Thyroid gland (tissue), 4 donors: ENCODE data around the gene MVB12B. TPM values are rescaled to one million over a fixed set of nuclear protein-coding genes. Genes with fewer than 3 reads are reported as not detected.
A peak's percentile ranks its signal among the peaks of the same experiment; 100 is the strongest.

Experiments
- DNase-seq, 2 donors: peaks; one replicate each; pipeline ENCODE4 v3.0.0-alpha.2; 2019
- H3K27ac ChIP-seq, 3 donors: fragments of 200-600 bp; sonication (generic); 1 replicate in 2 of 3; 2 replicates in 1 of 3; pipeline ENCODE4 v1.5.1; 2016 to 2019; ENCODE audit warnings: mild to moderate bottlenecking in 1 of 3, moderate library complexity in 1 of 3
- H3K27me3 ChIP-seq: fragments of 200-600 bp; sonication (generic); one replicate; pipeline ENCODE4 v1.5.1; 2019
- H3K36me3 ChIP-seq, 2 donors: fragments of 200-600 bp; sonication (generic); one replicate each; pipeline ENCODE4 v1.5.1; 2016 to 2019
- H3K4me1 ChIP-seq, 2 donors: fragments of 200-600 bp; sonication (generic); one replicate each; pipeline ENCODE4 v1.5.1; 2017 to 2019
- H3K4me3 ChIP-seq, 3 donors: fragments of 200-600 bp; sonication (generic); replicated peaks in 1 of 3; 1 replicate in 2 of 3; 2 replicates in 1 of 3; pipeline ENCODE4 v1.5.1; 2016; ENCODE audit warnings: mild to moderate bottlenecking in 1 of 3
- H3K9me3 ChIP-seq: fragments of 200-600 bp; sonication (generic); one replicate; pipeline ENCODE4 v1.5.1; 2017
- CTCF ChIP-seq, 6 experiments: fragments of 200-600 bp in 3 of 6; fragments of 450-650 bp in 3 of 6; sonication (generic) in 3 of 6; IDR thresholded peaks; one replicate each; pipeline ENCODE4 v1.5.1; 2016 to 2019; ENCODE audit warnings: antibody characterized with exemption in 6 of 6, mild to moderate bottlenecking in 2 of 6, inconsistent platforms in 1 of 6, moderate library complexity in 1 of 6
- POLR2A ChIP-seq, 2 donors: fragments of 450-650 bp; IDR thresholded peaks; one replicate each; pipeline ENCODE4 v1.6.1; 2017; ENCODE audit warnings: antibody characterized with exemption in 2 of 2, mild to moderate bottlenecking in 2 of 2, moderate library complexity in 1 of 2
- WGBS, 2 donors: methylation state at CpG; one replicate each; pipeline ENCODE4 v1.1.5; 2017; 5-methylcytosine and 5-hydroxymethylcytosine counted together
- intact Hi-C: fragments of 100-400 bp; cut with DNase I; formaldehyde crosslinking; loops from one replicate; pipeline ENCODE4 v1.15.1; 2023
- total RNA-seq, 4 donors: library from RNA; depleted of rRNA; stranded (reverse); fragments of >200 nt; gene quantifications; one replicate each; pipeline ENCODE4 v1.2.3, GENCODE V29; 2016

The MVB12B gene
- total RNA-seq, 4 donors from 2014 or later, result 13.4 to 19.3 (median 15.5) TPM

- intact Hi-C loops, result no loop called here
- Histone ChIP-seq H3K27me3 (peaks cover 30% of the 10 kb centered on the region), H3K4me1 (peaks cover 7 to 24% of the 10 kb centered on the region in 2 donors), H3K27ac (no peak overlapping the region), H3K36me3 (no peaks in the 10 kb centered on the region), H3K9me3 (no peaks in the 10 kb centered on the region), H3K4me3 (no peak overlapping the region)
- TF ChIP-seq CTCF (IDR thresholded peaks at IDR 0.05) (no peak), POLR2A (IDR thresholded peaks at IDR 0.05) (no peak)
- 67 to 76% methylated on average over 25 to 26 of the region's 27 CpGs for WGBS, 2 donors
- DNase-seq, result no peak
These were observed 188.6 kb downstream of the MVB12B start for GRCh38 chr9:126515001-126515872.

- no peak for DNase-seq
- TF ChIP-seq POLR2A (IDR thresholded peaks at IDR 0.05) (no peak), CTCF (IDR thresholded peaks at IDR 0.05) (no peak)
- peaks cover 30% of the 10 kb centered on the region for H3K27me3 ChIP-seq
These were observed 189.4 kb downstream of the MVB12B start for GRCh38 chr9:126515873-126516505.

GRCh38 chr9:126516561-126516935 is 189.9 kb downstream of the MVB12B start:
- H3K27me3 ChIP-seq, result peaks cover 30% of the 10 kb centered on the region
- 52 to 60% methylated on average over 8 of the region's 8 CpGs for WGBS, 2 donors
- H3K27ac ChIP-seq, result no peak overlapping the region
- intact Hi-C loops, result no loop called here
- DNase-seq, result no peak
- H3K4me3 ChIP-seq, result no peak overlapping the region
- H3K36me3 ChIP-seq, result no peaks in the 10 kb centered on the region
- no peaks in the 10 kb centered on the region for H3K9me3 ChIP-seq
- H3K4me1 ChIP-seq, result peaks cover 7 to 24% of the 10 kb centered on the region in 2 donors
- no peak for TF ChIP-seq POLR2A (IDR thresholded peaks at IDR 0.05)
- no peak for TF ChIP-seq CTCF (IDR thresholded peaks at IDR 0.05)

More at GRCh38 chr9:126515873-126516505, 189.4 kb downstream of the MVB12B start:
- no peak overlapping the region for H3K4me3 ChIP-seq
- no peak overlapping the region for H3K27ac ChIP-seq
- intact Hi-C loops, result no loop called here
- H3K36me3 ChIP-seq, result no peaks in the 10 kb centered on the region
- peaks cover 7 to 24% of the 10 kb centered on the region in 2 donors for H3K4me1 ChIP-seq
- H3K9me3 ChIP-seq, result no peaks in the 10 kb centered on the region
- 59 to 66% methylated on average over 8 to 12 of the region's 14 CpGs for WGBS, 2 donors

GRCh38 chr9:126516936-126517832 is 190.6 kb downstream of the MVB12B start:
- Histone ChIP-seq H3K9me3 (no peaks in the 10 kb centered on the region), H3K4me3 (peak overlapping the region in 1 of 3 donors; percentile 13), H3K27me3 (peaks cover 30% of the 10 kb centered on the region), H3K36me3 (no peaks in the 10 kb centered on the region), H3K27ac (no peak overlapping the region), H3K4me1 (peaks cover 7 to 24% of the 10 kb centered on the region in 2 donors)
- DNase-seq, result peak; percentile 13 to 17
- TF ChIP-seq CTCF (IDR thresholded peaks at IDR 0.05) (no peak), POLR2A (IDR thresholded peaks at IDR 0.05) (no peak)
- WGBS, 2 donors, result 12 to 13% methylated on average over 29 of the region's 32 CpGs
- intact Hi-C loops, result no loop called here
